HEK293T (cell line): ENCODE data around the gene RBM38.
A peak's percentile ranks its signal among the peaks of the same experiment; 100 is the strongest.

Experiments used
- CTCF ChIA-PET: fragments of 350-600 bp; formaldehyde crosslinking; extraction: SDS; loops from one replicate; lab custom pipeline; 2021; ENCODE audit warnings: antibody characterized with exemption, inconsistent platforms; lab: Yijun Ruan, JAX
- POLR2A ChIA-PET: fragments of 350-600 bp; formaldehyde crosslinking; extraction: SDS; loops from one replicate; lab custom pipeline; 2020; ENCODE audit warnings: antibody characterized with exemption, inconsistent platforms; lab: Yijun Ruan, JAX
- DNase-seq: peaks from one replicate; pipeline ENCODE4 v3.0.0; 2012; ENCODE audit warnings: mixed read lengths; ENCODE audit errors: extremely low spot score
- ARNT ChIP-seq: fragments of 450-650 bp; IDR thresholded peaks from 2 replicates; pipeline ENCODE4 v1.6.1; 2017; ENCODE audit warnings: mild to moderate bottlenecking
- BHLHE40 ChIP-seq: fragments of 450-650 bp; IDR thresholded peaks from 2 replicates; pipeline ENCODE4 v1.6.1; 2016; ENCODE audit warnings: mild to moderate bottlenecking, moderate library complexity, borderline replicate concordance
- CTBP1 ChIP-seq: fragments of 450-650 bp; IDR thresholded peaks from 2 replicates; pipeline ENCODE4 v1.6.1; 2016; ENCODE audit warnings: borderline replicate concordance
- ELF4 ChIP-seq: fragments of 450-650 bp; IDR thresholded peaks from 2 replicates; pipeline ENCODE4 v1.6.1; 2017; ENCODE audit warnings: antibody characterized with exemption
- FOXA1 ChIP-seq: fragments of 450-650 bp; IDR thresholded peaks from 2 replicates; pipeline ENCODE4 v1.6.1; 2016; ENCODE audit warnings: mild to moderate bottlenecking
- FOXK2 ChIP-seq: fragments of 450-650 bp; IDR thresholded peaks from 2 replicates; pipeline ENCODE4 v1.6.1; 2016; ENCODE audit warnings: mild to moderate bottlenecking
- FOXM1 ChIP-seq: fragments of 450-650 bp; IDR thresholded peaks from 2 replicates; pipeline ENCODE4 v1.6.1; 2017; ENCODE audit warnings: mild to moderate bottlenecking, borderline replicate concordance
- HDGF ChIP-seq: fragments of 450-650 bp; IDR thresholded peaks from 2 replicates; pipeline ENCODE4 v1.6.1; 2017; ENCODE audit warnings: antibody characterized with exemption, borderline replicate concordance
- L3MBTL2 ChIP-seq: fragments of 450-650 bp; conservative IDR thresholded peaks from 2 replicates; pipeline ENCODE4 v1.6.1; 2016; ENCODE audit warnings: mild to moderate bottlenecking
- LEF1 ChIP-seq: fragments of 450-650 bp; IDR thresholded peaks from 2 replicates; pipeline ENCODE4 v1.6.1; 2017; ENCODE audit warnings: mild to moderate bottlenecking, borderline replicate concordance
- NFRKB ChIP-seq: fragments of 450-650 bp; IDR thresholded peaks from 2 replicates; pipeline ENCODE4 v1.6.1; 2016; ENCODE audit warnings: mild to moderate bottlenecking, moderate library complexity
- PKNOX1 ChIP-seq: fragments of 450-650 bp; IDR thresholded peaks from 2 replicates; pipeline ENCODE4 v1.6.1; 2016
- SP1 ChIP-seq: fragments of 450-650 bp; IDR thresholded peaks from 2 replicates; pipeline ENCODE4 v1.6.1; 2017
- SUZ12 ChIP-seq: fragments of 450-650 bp; IDR thresholded peaks from 2 replicates; pipeline ENCODE4 v1.6.1; 2016; ENCODE audit warnings: mild to moderate bottlenecking
- TARDBP ChIP-seq: fragments of 450-650 bp; IDR thresholded peaks from 2 replicates; pipeline ENCODE4 v1.6.1; 2016
- ZNF384 ChIP-seq: fragments of 450-650 bp; IDR thresholded peaks from 2 replicates; pipeline ENCODE4 v1.6.1; 2016

Gene RBM38

GRCh38 chr20:57408131-57408530 is 16.9 kb downstream of the RBM38 start:
- peak; percentile 43 for DNase-seq
- ChIA-PET POLR2A (no interaction called here), CTCF (no interaction called here)
- TF ChIP-seq ZNF384 (no peak), TARDBP (no peak), L3MBTL2 (peak; percentile 91), FOXM1 (no peak), FOXK2 (no peak), SP1 (no peak)

GRCh38 chr20:57408536-57409233 is 17.5 kb downstream of the RBM38 start:
- ChIA-PET POLR2A (no interaction called here), CTCF (no interaction called here)
- 0 out of 2 replicates have a peak, but pooled peaks have one; percentile 16 for TF ChIP-seq L3MBTL2
- TF ChIP-seq CTBP1: no peak
- no peak for TF ChIP-seq LEF1
- TF ChIP-seq SP1: no peak
- TF ChIP-seq SUZ12: no peak
- no peak for DNase-seq

- TF ChIP-seq LEF1 (no peak), PKNOX1 (no peak), CTBP1 (no peak), BHLHE40 (no peak), ARNT (no peak), SP1 (no peak), FOXK2 (no peak), NFRKB (no peak), HDGF (no peak), ELF4 (no peak), ZNF384 (no peak), TARDBP (no peak), SUZ12 (no peak), FOXM1 (no peak), L3MBTL2 (no peak), FOXA1 (no peak)
- DNase-seq: no peak
- ChIA-PET POLR2A (no interaction called here), CTCF (no interaction called here)
Observed at GRCh38 chr20:57409316-57409671, 18.1 kb downstream of the RBM38 start.

- ChIA-PET CTCF (no interaction called here), POLR2A (no interaction called here)
- DNase-seq: no peak
- TF ChIP-seq HDGF: no peak
- TF ChIP-seq ELF4: no peak
- TF ChIP-seq ZNF384: no peak
- no peak for TF ChIP-seq SUZ12
- TF ChIP-seq PKNOX1: no peak
- TF ChIP-seq ARNT: no peak
- TF ChIP-seq FOXM1: no peak
- TF ChIP-seq CTBP1: no peak
- TF ChIP-seq FOXA1: no peak
- TF ChIP-seq TARDBP: no peak
- TF ChIP-seq SP1: no peak
- no peak for TF ChIP-seq L3MBTL2
- no peak for TF ChIP-seq BHLHE40
- no peak for TF ChIP-seq LEF1
- TF ChIP-seq NFRKB: no peak
- TF ChIP-seq FOXK2: no peak
Observed at GRCh38 chr20:57409672-57410397, 18.6 kb downstream of the RBM38 start.

- TF ChIP-seq SUZ12 (no peak), FOXA1 (no peak), BHLHE40 (no peak), PKNOX1 (no peak), LEF1 (no peak), ELF4 (no peak), L3MBTL2 (no peak), FOXM1 (no peak), HDGF (no peak)
- DNase-seq: no peak
- ChIA-PET CTCF (no interaction called here), POLR2A (no interaction called here)
Observed at GRCh38 chr20:57410398-57410920, 19.3 kb downstream of the RBM38 start.

- CTCF ChIA-PET: no interaction called here
- no peak for TF ChIP-seq L3MBTL2
- no peak for TF ChIP-seq PKNOX1
- no peak for TF ChIP-seq CTBP1
- TF ChIP-seq SUZ12: no peak
- no peak for TF ChIP-seq HDGF
- no peak for TF ChIP-seq FOXM1
- TF ChIP-seq TARDBP: no peak
- DNase-seq: no peak
- POLR2A ChIA-PET: no interaction called here
Observed at GRCh38 chr20:57410924-57411323, 19.7 kb downstream of the RBM38 start.
